T-cell (primary cell): ENCODE results near the gene CIPC. TPM values are rescaled to one million over a fixed set of nuclear protein-coding genes. Genes with fewer than 3 reads are reported as not detected.

Source experiments
- ATAC-seq, 4 experiments: fragments of 200-7000 bp in 3 of 4; fragments of 150-1000 bp in 1 of 4; cut with Tn5 transposase; replicated peaks in 1 of 4; 1 replicate in 3 of 4; 2 replicates in 1 of 4; pipeline ENCODE4 v1.10.0; 2021; ENCODE audit warnings: moderate library complexity in 3 of 4, mild to moderate bottlenecking in 2 of 4, moderate number of reproducible peaks in 1 of 4
- CTCF ChIA-PET, 2 donors: fragments of 300-600 bp; sonication (Branson Sonifier 250); formaldehyde crosslinking; loops; one replicate each; lab custom pipeline; 2022; ENCODE audit warnings: antibody characterized with exemption in 2 of 2; lab: Charles Lee
- POLR2A ChIA-PET, 2 donors: fragments of 300-600 bp; sonication (Branson Sonifier 250); formaldehyde crosslinking; loops; one replicate each; lab custom pipeline; 2022; ENCODE audit warnings: antibody characterized with exemption in 2 of 2; lab: Charles Lee
- DNase-seq, 35 experiments: peaks; one replicate each; pipeline versions ENCODE4 v3.0.0 to v3.0.0-alpha.2; 2013 to 2023
- H3K27ac ChIP-seq: one replicate; pipeline ENCODE4 v1.5.1; 2013; ENCODE audit warnings: low read length
- H3K27me3 ChIP-seq, 2 experiments: replicated peaks in 1 of 2; 1 replicate in 1 of 2; 2 replicates in 1 of 2; pipeline versions ENCODE4 v1.6.1 to v1.7.0; 2013; ENCODE audit warnings: low read length in 1 of 2, mixed read lengths in 1 of 2; ENCODE audit not compliant: control insufficient read depth in 2 of 2, insufficient read depth in 2 of 2; ENCODE audit errors: extremely low read depth in 1 of 2
- H3K36me3 ChIP-seq, 2 donors: 1 replicate in 1 of 2; 2 replicates in 1 of 2; pipeline versions ENCODE4 v1.6.1 to v1.7.0; 2013; ENCODE audit warnings: low read length in 1 of 2; ENCODE audit not compliant: control insufficient read depth in 2 of 2, insufficient read depth in 1 of 2; ENCODE audit errors: extremely low read depth in 1 of 2
- H3K4me1 ChIP-seq, 2 experiments: 1 replicate in 1 of 2; 2 replicates in 1 of 2; pipeline versions ENCODE4 v1.6.1 to v1.7.0; 2013; ENCODE audit warnings: low read length in 2 of 2, mixed read lengths in 1 of 2; ENCODE audit not compliant: insufficient read depth in 2 of 2, control insufficient read depth in 1 of 2; ENCODE audit errors: extremely low read depth in 1 of 2
- H3K4me3 ChIP-seq, 2 donors: 1 replicate in 1 of 2; 2 replicates in 1 of 2; pipeline versions ENCODE4 v1.5.1 to v1.7.0; 2013; ENCODE audit warnings: mild to moderate bottlenecking in 2 of 2, low read length in 1 of 2, moderate library complexity in 1 of 2; ENCODE audit not compliant: control insufficient read depth in 1 of 2; ENCODE audit errors: extremely low read depth in 1 of 2
- H3K9me3 ChIP-seq: 2 replicates; pipeline ENCODE4 v1.7.0; 2013
- H3K27ac Mint-ChIP-seq, 2 donors: one replicate each; pipeline ENCODE4 v1.8.0; 2020 to 2021; ENCODE audit warnings: mild to moderate bottlenecking in 2 of 2, mixed read lengths in 2 of 2
- H3K27me3 Mint-ChIP-seq, 2 donors: one replicate each; pipeline ENCODE4 v1.8.0; 2021 to 2022; ENCODE audit warnings: mixed read lengths in 2 of 2
- H3K36me3 Mint-ChIP-seq: one replicate; pipeline ENCODE4 v1.8.0; 2021; ENCODE audit warnings: mixed read lengths
- H3K4me1 Mint-ChIP-seq, 3 donors: one replicate each; pipeline ENCODE4 v1.8.0; 2020 to 2022; ENCODE audit warnings: mixed read lengths in 3 of 3, mild to moderate bottlenecking in 1 of 3
- H3K4me3 Mint-ChIP-seq, 3 donors: one replicate each; pipeline ENCODE4 v1.8.0; 2020 to 2022; ENCODE audit warnings: mild to moderate bottlenecking in 3 of 3, mixed read lengths in 3 of 3, moderate library complexity in 3 of 3
- H3K9me3 Mint-ChIP-seq, 3 donors: one replicate each; pipeline ENCODE4 v1.8.0; 2020 to 2022; ENCODE audit warnings: mixed read lengths in 3 of 3
- WGBS: methylation state at CpG from one replicate; pipeline ENCODE4 v1.1.5; 2013; ENCODE audit warnings: missing lambda C conversion rate; ENCODE audit not compliant: insufficient coverage; 5-methylcytosine and 5-hydroxymethylcytosine counted together
- total RNA-seq, 35 experiments: library from RNA in 6 of 35; stranded (reverse) in 6 of 35; fragments of 120-200 nt in 1 of 35; gene quantifications; one replicate each; pipeline versions ENCODE4 v1.2.1 to v1.2.4 and lab custom pipeline; 2013 to 2026

The CIPC gene
- total RNA-seq, 5 donors from 2014 or later (not counting 1 experiment from before 2014, with no cell fraction given) = 8.4 to 14.0 (median 11.8) TPM

DNA sequence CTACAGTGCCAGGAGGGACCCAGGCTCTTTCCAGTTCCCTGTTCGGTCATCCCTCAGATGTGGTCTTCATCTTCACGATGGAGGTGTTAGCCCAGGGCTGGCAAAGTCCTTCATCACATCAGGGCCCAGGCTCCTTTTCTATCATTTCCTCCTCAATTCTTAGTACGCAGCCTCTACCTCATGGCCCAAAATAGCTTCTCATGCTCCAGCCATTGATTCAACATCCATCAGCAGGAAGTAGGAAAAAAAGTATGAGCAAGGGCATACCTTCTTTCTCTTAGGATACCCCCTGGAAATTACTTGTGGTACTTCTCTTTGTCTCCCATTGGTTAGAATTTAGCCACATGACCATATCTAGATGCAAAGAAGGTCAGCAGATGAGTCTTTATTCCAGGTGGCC, 55.7 kb downstream of the CIPC start:
- Histone ChIP-seq H3K27me3 (peaks cover 5 to 60% of the 10 kb centered on the region in 2 experiments), H3K9me3 (no peaks in the 10 kb centered on the region), H3K36me3 (no peaks in the 10 kb centered on the region), H3K27ac (no peak overlapping the region), H3K4me1 (no peaks in the 10 kb centered on the region), H3K4me3 (no peak overlapping the region)
- no peaks in the 10 kb centered on the region for H3K9me3 Mint-ChIP-seq
- ChIA-PET CTCF (interaction anchor here in 1 of 2 donors (1.1 kb wide), 1 partner anchor 398 kb away, joined by 3 read pairs; no protein-coding TSS in a partner anchor), POLR2A (no interaction called here)
- ATAC-seq (no peak), DNase-seq (no peak)
- H3K4me3 Mint-ChIP-seq = no peak overlapping the region
- H3K36me3 Mint-ChIP-seq = no peaks in the 10 kb centered on the region
- H3K27ac Mint-ChIP-seq = no peak overlapping the region
- no CpG with 5 or more reads among the region's 3 CpGs for WGBS
- H3K27me3 Mint-ChIP-seq = peaks cover 48 to 65% of the 10 kb centered on the region in 2 donors
- no peaks in the 10 kb centered on the region for H3K4me1 Mint-ChIP-seq

DNA sequence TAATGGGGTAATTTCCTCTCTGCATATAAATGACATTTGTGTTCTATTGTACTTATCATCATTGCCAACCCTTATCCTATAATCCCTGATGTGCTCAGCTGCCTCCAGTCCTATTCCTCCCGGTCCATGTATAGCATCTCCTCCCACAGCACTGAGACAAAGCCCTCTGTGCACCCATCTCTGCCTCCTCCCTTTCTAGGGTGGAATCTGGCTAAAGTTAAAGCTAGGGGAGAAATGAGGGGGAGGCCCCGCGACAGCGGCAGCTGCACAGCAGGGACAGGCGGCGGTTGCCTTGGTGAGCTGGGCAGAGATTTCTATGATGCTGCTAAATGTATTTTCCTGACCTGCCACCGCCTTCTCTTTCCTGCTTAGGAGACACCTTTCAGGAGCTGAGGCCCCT, 56.4 kb downstream of the CIPC start:
- Histone ChIP-seq H3K4me3 (no peak overlapping the region), H3K4me1 (no peaks in the 10 kb centered on the region), H3K27ac (no peak overlapping the region), H3K36me3 (no peaks in the 10 kb centered on the region), H3K9me3 (no peaks in the 10 kb centered on the region), H3K27me3 (peaks cover 5 to 61% of the 10 kb centered on the region in 2 experiments)
- Mint-ChIP-seq H3K9me3 (no peaks in the 10 kb centered on the region), H3K27ac (no peak overlapping the region), H3K4me1 (no peaks in the 10 kb centered on the region), H3K27me3 (peaks cover 50 to 68% of the 10 kb centered on the region in 2 donors), H3K36me3 (no peaks in the 10 kb centered on the region), H3K4me3 (no peak overlapping the region)
- ATAC-seq (no peak), DNase-seq (no peak)
- ChIA-PET POLR2A (no interaction called here), CTCF (no interaction called here)
- WGBS = 67% methylated on average over 3 of the region's 7 CpGs

DNA sequence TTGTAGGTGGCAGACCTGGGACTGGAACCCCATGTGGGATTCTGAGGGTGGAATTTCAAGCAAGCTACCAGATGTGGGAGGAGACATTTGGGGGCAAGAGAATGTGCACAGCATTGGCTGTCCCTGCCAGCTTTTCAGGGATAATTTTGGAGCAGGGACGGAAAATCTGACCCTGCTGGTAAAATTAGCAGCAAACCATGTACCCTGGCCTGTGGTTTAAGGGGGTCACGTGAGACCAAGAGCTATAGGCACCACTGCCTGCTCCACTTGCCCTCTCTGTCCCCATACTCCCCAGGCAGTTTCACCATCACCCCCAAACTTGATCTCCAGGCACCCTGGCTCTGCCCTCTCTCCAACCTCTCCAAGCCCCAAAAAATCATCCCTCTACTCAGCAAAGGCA, 57.0 kb downstream of the CIPC start:
- Histone ChIP-seq H3K27ac (no peak overlapping the region), H3K4me1 (no peaks in the 10 kb centered on the region), H3K36me3 (no peaks in the 10 kb centered on the region), H3K4me3 (no peak overlapping the region), H3K9me3 (no peaks in the 10 kb centered on the region), H3K27me3 (peaks cover 5 to 65% of the 10 kb centered on the region in 2 experiments)
- Mint-ChIP-seq H3K27ac (no peak overlapping the region), H3K4me3 (no peak overlapping the region), H3K4me1 (no peaks in the 10 kb centered on the region), H3K27me3 (peaks cover 47 to 66% of the 10 kb centered on the region in 2 donors), H3K36me3 (no peaks in the 10 kb centered on the region), H3K9me3 (no peaks in the 10 kb centered on the region)
- ATAC-seq (no peak), DNase-seq (no peak)
- ChIA-PET POLR2A (no interaction called here), CTCF (no interaction called here)
- WGBS = 56% methylated on average over 2 of the region's 2 CpGs

DNA sequence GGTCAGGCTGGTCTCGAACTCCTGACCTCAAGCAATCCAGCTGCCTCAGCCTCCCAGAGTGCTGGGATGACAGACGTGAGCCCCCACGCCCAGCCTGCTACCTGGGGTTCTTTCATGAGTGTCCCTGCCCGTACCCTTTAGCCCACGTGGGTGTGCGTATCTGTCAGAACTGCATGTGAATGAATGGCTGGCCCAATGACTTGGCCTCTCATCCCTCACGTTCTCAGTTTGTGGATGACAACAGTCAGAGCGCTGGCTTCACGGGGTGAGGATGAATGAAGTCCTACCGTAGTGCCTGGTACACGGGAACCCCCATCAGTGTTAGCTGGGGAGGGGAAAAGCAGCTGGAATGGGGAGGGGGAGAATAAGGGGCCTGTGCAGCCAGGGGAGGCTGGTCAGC, 59.7 kb downstream of the CIPC start:
- Histone ChIP-seq H3K27ac (no peak overlapping the region), H3K27me3 (peaks cover 13 to 62% of the 10 kb centered on the region in 2 experiments), H3K36me3 (no peaks in the 10 kb centered on the region), H3K4me1 (no peaks in the 10 kb centered on the region), H3K4me3 (no peak overlapping the region), H3K9me3 (no peaks in the 10 kb centered on the region)
- ChIA-PET POLR2A (no interaction called here), CTCF (no interaction called here)
- WGBS = 56% methylated on average over 10 of the region's 11 CpGs
- H3K27ac Mint-ChIP-seq = no peak overlapping the region
- H3K27me3 Mint-ChIP-seq = peaks cover 49 to 74% of the 10 kb centered on the region in 2 donors
- no peaks in the 10 kb centered on the region for H3K9me3 Mint-ChIP-seq
- no peaks in the 10 kb centered on the region for H3K36me3 Mint-ChIP-seq
- no peak for ATAC-seq
- DNase-seq = no peak
- no peak overlapping the region for H3K4me3 Mint-ChIP-seq
- no peaks in the 10 kb centered on the region for H3K4me1 Mint-ChIP-seq

DNA sequence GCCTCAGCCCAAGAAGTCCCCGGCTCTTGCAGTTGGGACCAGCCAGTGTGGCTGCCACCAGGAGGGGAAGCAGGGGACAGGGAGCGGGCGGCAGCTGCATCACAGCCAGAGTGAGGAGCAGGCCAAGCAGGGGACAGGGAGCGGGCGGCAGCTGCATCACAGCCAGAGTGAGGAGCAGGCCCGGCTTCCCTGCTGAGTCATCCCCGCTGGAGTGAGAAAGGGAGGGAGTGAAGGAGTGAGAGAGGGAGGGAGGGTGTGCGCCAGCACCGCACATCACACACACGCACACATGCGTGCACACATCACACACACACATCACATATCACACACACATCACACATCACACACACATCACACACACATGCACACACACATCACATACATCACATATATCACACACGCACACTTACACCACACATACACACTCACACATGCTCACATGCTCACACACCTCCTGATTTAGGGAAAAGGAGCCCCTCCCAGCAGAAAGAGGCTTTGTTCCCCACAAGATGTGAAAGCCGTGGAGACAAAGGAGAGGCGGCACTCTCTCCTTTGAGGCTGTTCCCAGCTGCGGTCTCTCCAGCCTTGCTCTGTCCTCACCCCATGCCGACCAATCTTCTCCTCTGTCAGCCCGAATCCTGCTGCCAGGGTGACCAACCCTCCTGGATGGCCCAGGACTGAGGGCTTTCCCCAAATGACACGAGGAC, 60.3 kb downstream of the CIPC start:
- Histone ChIP-seq H3K9me3 (no peaks in the 10 kb centered on the region), H3K36me3 (no peaks in the 10 kb centered on the region), H3K27me3 (peaks cover 11 to 58% of the 10 kb centered on the region in 2 experiments), H3K27ac (no peak overlapping the region), H3K4me1 (no peaks in the 10 kb centered on the region), H3K4me3 (no peak overlapping the region)
- DNase-seq (no peak), ATAC-seq (no peak)
- Mint-ChIP-seq H3K27ac (no peak overlapping the region), H3K4me1 (no peaks in the 10 kb centered on the region), H3K27me3 (peaks cover 44 to 70% of the 10 kb centered on the region in 2 donors), H3K9me3 (no peaks in the 10 kb centered on the region), H3K4me3 (no peak overlapping the region), H3K36me3 (no peaks in the 10 kb centered on the region)
- POLR2A ChIA-PET = no interaction called here
- CTCF ChIA-PET = no interaction called here
- 28% methylated on average over 9 of the region's 18 CpGs for WGBS

DNA sequence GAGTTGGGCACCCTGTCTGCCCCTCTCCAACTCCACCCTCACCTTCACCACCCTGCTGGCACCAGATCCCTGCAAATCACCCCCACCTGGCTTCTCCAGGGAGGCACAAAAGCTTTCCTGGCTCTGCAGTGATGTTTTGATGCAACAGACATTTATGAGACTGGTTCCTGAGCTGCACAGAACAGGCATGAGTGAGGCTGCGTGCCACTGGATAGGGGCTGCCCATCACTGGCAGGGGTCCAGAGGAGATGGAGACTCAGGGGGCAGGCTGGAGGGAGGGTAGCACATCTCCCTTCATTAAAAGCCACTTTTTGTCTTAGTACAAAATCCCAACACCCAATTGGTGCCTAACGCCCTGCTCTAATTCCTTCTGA, 60.8 kb downstream of the CIPC start:
- H3K4me1 ChIP-seq = no peaks in the 10 kb centered on the region
- DNase-seq (no peak), ATAC-seq (no peak)
- Mint-ChIP-seq H3K9me3 (no peaks in the 10 kb centered on the region), H3K4me1 (no peaks in the 10 kb centered on the region), H3K4me3 (no peak overlapping the region), H3K36me3 (no peaks in the 10 kb centered on the region), H3K27ac (no peak overlapping the region), H3K27me3 (peaks cover 43 to 64% of the 10 kb centered on the region in 2 donors)
- H3K9me3 ChIP-seq = no peaks in the 10 kb centered on the region
- ChIA-PET POLR2A (interaction anchor here in 1 of 2 donors (0.6 kb wide), 1 partner anchor 71 kb away, joined by 3 read pairs; no protein-coding TSS in a partner anchor), CTCF (no interaction called here)
- H3K27ac ChIP-seq = no peak overlapping the region
- 80% methylated on average over 1 of the region's 2 CpGs for WGBS
- no peak overlapping the region for H3K4me3 ChIP-seq
- no peaks in the 10 kb centered on the region for H3K36me3 ChIP-seq
- H3K27me3 ChIP-seq = peaks cover 11 to 58% of the 10 kb centered on the region in 2 experiments
